Endothelial cell of umbilical vein (primary cell): Measurements from ENCODE around the gene RYR1. TPM values are rescaled to one million over a fixed set of nuclear protein-coding genes. Genes with fewer than 3 reads are reported as not detected.

Source experiments
- BruUV-seq: library from RNA; stranded (reverse); fragments of 400-500 nt; replicated peaks from 2 replicates; lab custom pipeline; 2021; lab: Mats Ljungman, UMichigan
- CTCF ChIA-PET: fragments of 300-600, 350-600 bp; sonication (Branson Sonifier 250); formaldehyde crosslinking; loops from one replicate; lab custom pipeline; 2021; ENCODE audit warnings: antibody characterized with exemption, inconsistent platforms; lab: Charles Lee
- POLR2A ChIA-PET: fragments of 300-600, 350-600 bp; sonication (Branson Sonifier 250); formaldehyde crosslinking; loops from one replicate; lab custom pipeline; 2021; ENCODE audit warnings: antibody characterized with exemption, inconsistent platforms; lab: Charles Lee
- DNase-seq: peaks from one replicate; pipeline ENCODE4 v3.0.0-alpha.2; 2011; ENCODE audit warnings: low read depth, low spot score
- FAIRE-seq: peaks from 2 replicates; lab custom pipeline; 2011; peaks lifted over from hg19 to GRCh38; lab: Jason Lieb, UNC
- H2AFZ ChIP-seq: 2 replicates; pipeline ENCODE4 v1.6.0; 2012; ENCODE audit warnings: low read depth, low read length, control low read depth, inconsistent platforms
- H3K27ac ChIP-seq: 2 replicates; pipeline ENCODE4 v1.5.1; 2011; ENCODE audit warnings: low read depth, mild to moderate bottlenecking, control low read depth, low read length, moderate library complexity; ENCODE audit not compliant: insufficient read depth
- H3K27me3 ChIP-seq, 2 experiments: 2 replicates each; pipeline versions ENCODE4 v1.6.0 to v1.6.1; 2011; ENCODE audit warnings: low read length in 2 of 2, mixed read lengths in 1 of 2; ENCODE audit not compliant: control insufficient read depth in 2 of 2, insufficient read depth in 2 of 2
- H3K36me3 ChIP-seq, 2 experiments: 2 replicates in 1 of 2; 3 replicates in 1 of 2; pipeline ENCODE4 v1.5.1; 2011; ENCODE audit warnings: low read length in 2 of 2, mild to moderate bottlenecking in 1 of 2, moderate library complexity in 1 of 2; ENCODE audit not compliant: control insufficient read depth in 2 of 2, insufficient read depth in 2 of 2; ENCODE audit errors: extremely low read depth in 1 of 2
- H3K4me1 ChIP-seq: 3 replicates; pipeline ENCODE4 v1.5.1; 2011; ENCODE audit warnings: mild to moderate bottlenecking, low read length; ENCODE audit not compliant: control insufficient read depth, insufficient read depth; ENCODE audit errors: extremely low read depth
- H3K4me2 ChIP-seq: 2 replicates; pipeline ENCODE4 v1.6.1; 2011; ENCODE audit warnings: low read length, control low read depth, mixed read lengths; ENCODE audit not compliant: insufficient read depth
- H3K4me3 ChIP-seq, 3 experiments: fragments of 200-600 bp in 1 of 3; sonication (generic), shearing (Covaris generic) in 1 of 3; replicated peaks in 1 of 3; 2 replicates each; pipeline ENCODE4 v1.5.1; 2011 to 2016; ENCODE audit warnings: control low read depth in 3 of 3, low read length in 3 of 3, mild to moderate bottlenecking in 2 of 3, inconsistent platforms in 1 of 3, low read depth in 1 of 3, moderate library complexity in 1 of 3; ENCODE audit not compliant: insufficient read depth in 1 of 3
- H3K79me2 ChIP-seq: 2 replicates; pipeline ENCODE4 v1.6.0; 2012; ENCODE audit warnings: low read length, inconsistent platforms; ENCODE audit not compliant: control insufficient read depth, insufficient read depth
- H3K9ac ChIP-seq: replicated peaks from 2 replicates; pipeline ENCODE3; 2011; ENCODE audit warnings: low read length, control low read depth; ENCODE audit not compliant: insufficient read depth; ENCODE audit errors: extremely low read depth
- H3K9me1 ChIP-seq: replicated peaks from 3 replicates; pipeline ENCODE4 v1.6.0; 2011; ENCODE audit warnings: mild to moderate bottlenecking, low read length; ENCODE audit not compliant: control insufficient read depth, insufficient read depth; ENCODE audit errors: extremely low read depth
- H3K9me3 ChIP-seq: replicated peaks from 2 replicates; pipeline ENCODE4 v1.5.1; 2012; ENCODE audit warnings: low read length, inconsistent platforms; ENCODE audit not compliant: control insufficient read depth, insufficient read depth
- H4K20me1 ChIP-seq: replicated peaks from 2 replicates; pipeline ENCODE3; 2011; ENCODE audit warnings: mild to moderate bottlenecking, low read length; ENCODE audit not compliant: control insufficient read depth, insufficient read depth; ENCODE audit errors: extremely low read depth
- EZH2 ChIP-seq: IDR thresholded peaks from 2 replicates; pipeline ENCODE4 v1.6.1; 2012; ENCODE audit warnings: borderline replicate concordance, low read depth, mild to moderate bottlenecking, moderate library complexity, low read length, inconsistent platforms; ENCODE audit not compliant: severe bottlenecking
- FOS ChIP-seq: IDR thresholded peaks from 2 replicates; pipeline ENCODE4 v1.6.1; 2011; ENCODE audit warnings: mild to moderate bottlenecking, low read length, moderate library complexity, borderline replicate concordance; ENCODE audit not compliant: insufficient read depth
- GATA2 ChIP-seq: IDR thresholded peaks from 2 replicates; pipeline ENCODE4 v1.7.0; 2011; ENCODE audit warnings: low read depth, mild to moderate bottlenecking, moderate library complexity, mixed read lengths, low read length; ENCODE audit not compliant: insufficient read length, insufficient read depth
- JUN ChIP-seq: IDR thresholded peaks from 2 replicates; pipeline ENCODE4 v1.6.1; 2011; ENCODE audit warnings: borderline replicate concordance, low read depth; ENCODE audit not compliant: insufficient read length, insufficient read depth
- MYC ChIP-seq: IDR thresholded peaks from one replicate; pipeline ENCODE4 v1.6.1; 2011; ENCODE audit warnings: mild to moderate bottlenecking, low read depth, low read length
- POLR2A ChIP-seq: IDR thresholded peaks from 2 replicates; pipeline ENCODE4 v1.6.1; 2012; ENCODE audit warnings: low read depth, mild to moderate bottlenecking, control low read depth, low read length
- POLR2AphosphoS5 ChIP-seq: IDR thresholded peaks from 2 replicates; pipeline ENCODE4 v1.6.1; 2012; ENCODE audit warnings: low read depth, mild to moderate bottlenecking, control low read depth, low read length, moderate library complexity; ENCODE audit not compliant: insufficient read depth
- dilution Hi-C: fragments of 300-500 bp; cut with MboI; formaldehyde crosslinking; loops from one replicate; pipeline ENCODE4 v1.15.0; 2019; ENCODE audit warnings: low sequenced_read_pairs; ENCODE audit not compliant: extremely low pct_ligation_motif_present
- intact Hi-C: fragments of 100-400 bp; cut with micrococcal nuclease; formaldehyde crosslinking; loops from one replicate; pipeline ENCODE4 v1.10.0; 2022
- polyA plus RNA-seq, 4 experiments: library from polyadenylated mRNA; depleted of rRNA in 3 of 4; stranded (reverse) in 3 of 4; unstranded in 1 of 4; fragments of >200 nt; gene quantifications; 2 replicates each; pipeline versions ENCODE4 v1.2.1 to v1.2.3, GENCODE V29; 2011 to 2012; ENCODE audit warnings: missing spikeins in 1 of 4
- total RNA-seq: library from RNA; stranded (reverse); gene quantifications from 2 replicates; pipeline ENCODE4 v1.2.3, GENCODE V29; 2021
- TF ChIP-seq, protein P1 (sequence below), 2 donors: IDR thresholded peaks; 1 replicate in 1 of 2; 2 replicates in 1 of 2; pipeline ENCODE4 v1.5.1; 2011; ENCODE audit warnings: low read length in 2 of 2, mild to moderate bottlenecking in 2 of 2, moderate library complexity in 2 of 2, control low read depth in 1 of 2, inconsistent platforms in 1 of 2, low read depth in 1 of 2; ENCODE audit not compliant: insufficient read depth in 1 of 2; ENCODE audit errors: extremely low read depth in 1 of 2
- TF ChIP-seq, protein P2 (sequence below): IDR thresholded peaks from 2 replicates; pipeline ENCODE4 v1.6.1; 2011; ENCODE audit not compliant: insufficient read depth, insufficient read length

The RYR1 gene
- total and polyA plus RNA-seq, 2 donors (not counting 3 experiments of a cell fraction or from before 2014, with no cell fraction given), result under 0.01 to 0.02 TPM

DNA sequence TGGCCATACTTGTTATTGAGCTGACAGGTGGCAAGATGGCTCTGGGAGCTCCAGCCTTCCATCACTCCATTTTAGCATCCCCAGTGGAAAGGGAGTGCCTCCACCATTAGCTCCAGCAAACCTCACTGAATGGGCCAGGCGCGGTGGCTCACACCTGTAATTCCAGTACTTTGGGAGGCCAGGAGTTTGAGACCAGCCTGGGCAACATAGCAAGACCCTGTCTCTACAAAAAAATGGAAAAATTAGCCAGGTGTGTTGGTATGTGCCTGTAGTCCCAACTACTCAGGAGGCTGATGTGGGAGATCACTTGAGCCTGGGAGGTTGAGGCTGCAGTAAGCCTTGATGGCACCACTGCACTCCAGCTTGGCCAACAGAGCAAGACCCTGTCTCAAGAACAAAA lies 98.0 kb downstream of the RYR1 start:
- dilution Hi-C loops (no loop called here), intact Hi-C loops (no loop called here)
- Histone ChIP-seq H2AFZ (no peak overlapping the region), H4K20me1 (no peaks in the 10 kb centered on the region), H3K27me3 (no peaks in the 10 kb centered on the region), H3K9me3 (no peaks in the 10 kb centered on the region), H3K9me1 (no peaks in the 10 kb centered on the region), H3K4me1 (no peaks in the 10 kb centered on the region), H3K9ac (no peak overlapping the region), H3K36me3 (no peaks in the 10 kb centered on the region), H3K4me2 (no peak overlapping the region), H3K4me3 (no peak overlapping the region), H3K79me2 (no peaks in the 10 kb centered on the region), H3K27ac (no peak overlapping the region)
- ChIA-PET POLR2A (no interaction called here), CTCF (interaction anchor here (1.6 kb wide), 1 partner anchor 12 kb away, joined by 5 read pairs; no protein-coding TSS in a partner anchor)
- BruUV-seq, result no TSS peak
- TF ChIP-seq, protein P1, sequence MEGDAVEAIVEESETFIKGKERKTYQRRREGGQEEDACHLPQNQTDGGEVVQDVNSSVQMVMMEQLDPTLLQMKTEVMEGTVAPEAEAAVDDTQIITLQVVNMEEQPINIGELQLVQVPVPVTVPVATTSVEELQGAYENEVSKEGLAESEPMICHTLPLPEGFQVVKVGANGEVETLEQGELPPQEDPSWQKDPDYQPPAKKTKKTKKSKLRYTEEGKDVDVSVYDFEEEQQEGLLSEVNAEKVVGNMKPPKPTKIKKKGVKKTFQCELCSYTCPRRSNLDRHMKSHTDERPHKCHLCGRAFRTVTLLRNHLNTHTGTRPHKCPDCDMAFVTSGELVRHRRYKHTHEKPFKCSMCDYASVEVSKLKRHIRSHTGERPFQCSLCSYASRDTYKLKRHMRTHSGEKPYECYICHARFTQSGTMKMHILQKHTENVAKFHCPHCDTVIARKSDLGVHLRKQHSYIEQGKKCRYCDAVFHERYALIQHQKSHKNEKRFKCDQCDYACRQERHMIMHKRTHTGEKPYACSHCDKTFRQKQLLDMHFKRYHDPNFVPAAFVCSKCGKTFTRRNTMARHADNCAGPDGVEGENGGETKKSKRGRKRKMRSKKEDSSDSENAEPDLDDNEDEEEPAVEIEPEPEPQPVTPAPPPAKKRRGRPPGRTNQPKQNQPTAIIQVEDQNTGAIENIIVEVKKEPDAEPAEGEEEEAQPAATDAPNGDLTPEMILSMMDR (IDR thresholded peaks at IDR 0.05; ENCODE audit: extremely low read depth in 1 of 2, insufficient read depth in 1 of 2, low read depth in 1 of 2, low read length in 2 of 2), result no peak
- TF ChIP-seq EZH2 (no peak), POLR2A (no peak), POLR2AphosphoS5 (no peak), GATA2 (no peak), FOS (no peak), JUN (no peak), MYC (no peak)
- TF ChIP-seq, protein P2, sequence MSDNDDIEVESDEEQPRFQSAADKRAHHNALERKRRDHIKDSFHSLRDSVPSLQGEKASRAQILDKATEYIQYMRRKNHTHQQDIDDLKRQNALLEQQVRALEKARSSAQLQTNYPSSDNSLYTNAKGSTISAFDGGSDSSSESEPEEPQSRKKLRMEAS, result no peak
- no peak for DNase-seq
- FAIRE-seq, result no peak
